Activated naive CD4-positive, alpha-beta T cell treated with anti-CD3 and anti-CD28 coated beads, Interleukin-2, amount 10 ng/mL, durations not matched to agents 7 days and 5 days (primary cell): ENCODE results near the gene ANO7.

Experiments used
- CTCF ChIA-PET: fragments of 350-600 bp; sonication (Branson Sonifier 250); formaldehyde crosslinking; loops from one replicate; lab custom pipeline; 2021; ENCODE audit warnings: antibody characterized with exemption; lab: Charles Lee
- DNase-seq: peaks from one replicate; pipeline ENCODE4 v3.0.0-alpha.2; 2020
- H3K27ac Mint-ChIP-seq: one replicate; pipeline ENCODE4 v1.8.0; 2021; ENCODE audit warnings: mild to moderate bottlenecking, moderate library complexity, mixed read lengths
- H3K27me3 Mint-ChIP-seq: one replicate; pipeline ENCODE4 v1.8.0; 2021; ENCODE audit warnings: mild to moderate bottlenecking, mixed read lengths
- H3K36me3 Mint-ChIP-seq: one replicate; pipeline ENCODE4 v1.8.0; 2021; ENCODE audit warnings: mixed read lengths
- H3K4me1 Mint-ChIP-seq: one replicate; pipeline ENCODE4 v1.8.0; 2021; ENCODE audit warnings: mixed read lengths
- H3K4me3 Mint-ChIP-seq: one replicate; pipeline ENCODE4 v1.8.0; 2021; ENCODE audit warnings: mild to moderate bottlenecking, moderate library complexity, mixed read lengths
- H3K9me3 Mint-ChIP-seq: one replicate; pipeline ENCODE4 v1.8.0; 2021; ENCODE audit warnings: mixed read lengths

Gene ANO7

DNA sequence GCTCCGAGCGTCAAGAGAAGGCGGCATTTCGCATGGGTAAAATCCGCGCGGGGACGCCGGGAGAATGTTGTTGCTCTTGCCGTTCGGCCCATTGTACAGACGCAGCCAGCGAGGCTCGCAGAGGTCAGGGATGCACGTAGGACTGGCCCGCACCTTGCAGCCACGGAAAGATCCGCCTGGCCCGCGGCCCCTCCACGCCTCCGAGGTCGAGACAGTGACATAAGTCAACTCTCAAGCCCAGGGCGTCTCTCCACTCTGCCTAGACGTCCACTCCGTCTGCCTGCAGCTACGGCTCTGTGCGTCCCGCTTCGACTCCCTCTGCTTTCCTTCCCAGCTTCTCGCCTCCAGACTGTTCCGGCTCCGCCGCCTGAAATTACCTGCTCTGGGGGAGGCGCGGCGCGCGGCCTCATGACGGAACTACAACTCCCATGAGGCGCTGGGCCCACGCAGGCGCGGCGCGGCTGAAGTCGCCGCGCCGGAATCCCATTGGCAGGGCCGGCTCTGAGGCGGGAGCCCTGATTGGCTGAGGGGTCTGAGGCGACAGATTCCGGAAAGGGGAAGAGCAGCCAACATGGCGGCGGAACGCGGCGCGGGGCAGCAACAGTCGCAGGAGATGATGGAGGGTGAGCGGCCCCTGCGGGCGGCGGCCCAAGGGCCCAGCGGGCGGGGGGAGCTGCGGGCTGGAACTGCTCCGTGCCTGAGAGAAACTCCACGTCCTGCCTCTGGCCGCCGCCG is 38.4 kb upstream of the ANO7 start, which contains the start of gene PPP1R7:
Gene PPP1R7 (plus strand): TSS at position 543 of the 735 bp plus-strand sequence. CDS start 29 bp downstream, at position 572.
- CTCF ChIA-PET = interaction anchor here (0.9 to 1.4 kb wide), 3 partner anchors 54 to 165 kb away, joined by 3 read pairs; partner anchors contain the start of gene HDLBP

GRCh38 chr2:241150660-241151530 is 37.6 kb upstream of the ANO7 start:
- H3K9me3 Mint-ChIP-seq = no peaks in the 10 kb centered on the region
- H3K27ac Mint-ChIP-seq = peak overlapping the region; percentile 97
- peaks cover 22% of the 10 kb centered on the region for H3K36me3 Mint-ChIP-seq
- CTCF ChIA-PET = interaction anchor here (1.1 to 1.4 kb wide), 3 partner anchors 55 to 169 kb away, joined by 3 read pairs; no protein-coding TSS in a partner anchor
- no peak for DNase-seq
- H3K4me1 Mint-ChIP-seq = peaks cover 45% of the 10 kb centered on the region
- H3K27me3 Mint-ChIP-seq = no peaks in the 10 kb centered on the region
- peak overlapping the region; percentile 98 for H3K4me3 Mint-ChIP-seq

More for the DNA sequence above, 38.4 kb upstream of the ANO7 start, which contains the start of gene PPP1R7:
- H3K36me3 Mint-ChIP-seq = peaks cover 22% of the 10 kb centered on the region
- no peaks in the 10 kb centered on the region for H3K27me3 Mint-ChIP-seq
- peaks cover 45% of the 10 kb centered on the region for H3K4me1 Mint-ChIP-seq
- H3K9me3 Mint-ChIP-seq = no peaks in the 10 kb centered on the region
- peak; percentile 97 for DNase-seq
- H3K27ac Mint-ChIP-seq = peak within 1 kb of the TSS; percentile 97
- peak within 1 kb of the TSS; percentile 98 for H3K4me3 Mint-ChIP-seq

- peaks cover 25% of the 10 kb centered on the region for H3K36me3 Mint-ChIP-seq
- H3K27ac Mint-ChIP-seq = no peak overlapping the region
- no peak for DNase-seq
- no peaks in the 10 kb centered on the region for H3K27me3 Mint-ChIP-seq
- no peaks in the 10 kb centered on the region for H3K9me3 Mint-ChIP-seq
- peak overlapping the region; percentile 98 for H3K4me3 Mint-ChIP-seq
- H3K4me1 Mint-ChIP-seq = peaks cover 45% of the 10 kb centered on the region
- CTCF ChIA-PET = no interaction called here
These were observed 36.4 kb upstream of the ANO7 start for GRCh38 chr2:241151934-241152660.

DNA sequence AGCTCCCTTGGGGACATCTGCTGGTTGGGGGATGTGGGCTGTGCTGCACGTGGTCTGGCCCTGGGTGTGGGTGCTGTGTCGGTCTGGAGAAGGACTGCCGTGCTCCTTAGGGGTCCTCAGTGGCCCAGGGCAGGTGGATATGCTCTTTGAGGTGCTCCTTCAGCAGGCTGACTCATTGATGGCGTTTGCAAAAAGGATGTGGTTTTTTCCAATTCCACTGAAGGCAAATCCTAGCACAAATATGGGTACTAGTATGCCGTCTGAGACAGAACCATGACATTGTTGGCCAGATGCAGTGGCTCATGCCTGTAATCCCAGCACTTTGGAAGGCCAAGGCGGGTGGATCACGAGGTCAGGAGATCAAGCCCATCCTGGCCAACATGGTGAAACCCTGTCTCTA is 34.9 kb upstream of the ANO7 start:
- Mint-ChIP-seq H3K36me3 (peaks cover 31% of the 10 kb centered on the region), H3K4me3 (no peak overlapping the region)

DNA sequence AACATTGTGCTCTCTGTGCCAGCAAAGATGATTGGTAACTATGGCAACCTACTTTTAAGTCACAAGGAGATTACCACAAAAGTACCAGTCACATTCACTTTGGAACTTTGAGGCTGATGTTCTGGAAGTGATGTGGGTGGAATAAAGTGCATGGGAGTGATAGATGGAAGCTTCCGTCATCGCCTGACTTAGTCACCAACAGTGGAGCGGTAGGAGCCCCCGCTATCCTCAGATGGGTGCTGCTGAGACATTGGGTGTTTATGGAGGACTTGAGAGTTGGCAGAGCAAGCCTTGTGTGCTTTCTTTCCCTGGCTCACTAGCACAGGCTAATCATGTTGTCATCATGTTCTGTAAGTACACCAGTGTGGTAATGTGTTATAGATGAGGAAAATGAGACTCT is 33.6 kb upstream of the ANO7 start:
- CTCF ChIA-PET = interaction anchor here (0.5 kb wide), 1 partner anchor 576 kb away, joined by 3 read pairs; no protein-coding TSS in a partner anchor

More for the DNA sequence above, 34.9 kb upstream of the ANO7 start:
- no peak overlapping the region for H3K27ac Mint-ChIP-seq
- no peaks in the 10 kb centered on the region for H3K9me3 Mint-ChIP-seq
- DNase-seq = no peak
- CTCF ChIA-PET = no interaction called here
- peaks cover 34% of the 10 kb centered on the region for H3K4me1 Mint-ChIP-seq
- no peaks in the 10 kb centered on the region for H3K27me3 Mint-ChIP-seq

GRCh38 chr2:241155936-241156335 is 32.5 kb upstream of the ANO7 start:
- Mint-ChIP-seq H3K4me1 (peaks cover 26% of the 10 kb centered on the region), H3K27me3 (no peaks in the 10 kb centered on the region), H3K36me3 (peaks cover 36% of the 10 kb centered on the region), H3K27ac (no peak overlapping the region), H3K9me3 (no peaks in the 10 kb centered on the region), H3K4me3 (no peak overlapping the region)
- CTCF ChIA-PET = interaction anchor here (0.7 kb wide), 1 partner anchor 731 kb away, joined by 3 read pairs; no protein-coding TSS in a partner anchor
- no peak for DNase-seq

More for the DNA sequence above, 33.6 kb upstream of the ANO7 start:
- Mint-ChIP-seq H3K4me3 (no peak overlapping the region), H3K27ac (peak overlapping the region; percentile 39), H3K36me3 (peaks cover 36% of the 10 kb centered on the region), H3K27me3 (no peaks in the 10 kb centered on the region), H3K4me1 (peaks cover 33% of the 10 kb centered on the region), H3K9me3 (no peaks in the 10 kb centered on the region)
- no peak for DNase-seq

- H3K4me3 Mint-ChIP-seq = no peak overlapping the region
- peaks cover 16% of the 10 kb centered on the region for H3K4me1 Mint-ChIP-seq
- DNase-seq = no peak
- CTCF ChIA-PET = interaction anchor here (0.6 kb wide), 1 partner anchor 438 kb away, joined by 3 read pairs; no protein-coding TSS in a partner anchor
- no peaks in the 10 kb centered on the region for H3K27me3 Mint-ChIP-seq
- H3K36me3 Mint-ChIP-seq = peaks cover 36% of the 10 kb centered on the region
- H3K9me3 Mint-ChIP-seq = no peaks in the 10 kb centered on the region
- H3K27ac Mint-ChIP-seq = no peak overlapping the region
These were observed 31.5 kb upstream of the ANO7 start for GRCh38 chr2:241156971-241157441.

DNA sequence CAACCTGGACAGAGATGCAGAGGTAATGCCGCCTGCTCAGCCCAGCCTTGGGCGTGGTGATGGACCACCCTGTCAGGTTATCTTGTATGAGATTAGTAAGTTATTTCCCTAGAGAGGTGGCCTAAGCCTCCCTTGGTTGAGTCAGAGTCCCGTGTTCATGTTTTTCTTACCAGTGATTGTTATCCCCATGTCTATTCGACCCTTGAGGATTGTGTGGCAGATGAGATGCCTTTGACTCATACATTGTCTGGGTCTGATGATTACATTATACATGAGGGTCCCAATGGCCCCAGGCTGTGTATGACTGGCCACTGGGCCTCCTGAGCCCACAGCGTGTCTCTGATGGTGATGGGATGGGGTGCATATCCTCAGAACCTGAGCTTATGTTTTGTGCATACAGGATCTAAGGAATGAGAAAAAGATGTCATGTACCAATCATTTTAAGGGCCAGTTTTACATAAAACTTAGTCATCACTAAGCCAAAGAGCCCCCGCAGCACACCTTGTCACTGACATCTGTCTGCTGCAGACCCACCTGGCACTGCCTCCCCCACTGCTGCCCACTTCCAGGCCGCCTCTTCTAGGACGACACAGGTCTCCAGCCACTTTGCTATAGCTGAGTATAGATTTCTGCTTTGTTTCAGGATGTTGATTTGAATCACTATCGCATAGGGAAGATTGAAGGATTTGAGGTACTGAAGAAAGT is 30.5 kb upstream of the ANO7 start:
- H3K27me3 Mint-ChIP-seq = no peaks in the 10 kb centered on the region
- no peak for DNase-seq
- no peak overlapping the region for H3K4me3 Mint-ChIP-seq
- peaks cover 7% of the 10 kb centered on the region for H3K4me1 Mint-ChIP-seq
- no peaks in the 10 kb centered on the region for H3K9me3 Mint-ChIP-seq
- CTCF ChIA-PET = no interaction called here
- no peak overlapping the region for H3K27ac Mint-ChIP-seq
- H3K36me3 Mint-ChIP-seq = peaks cover 37% of the 10 kb centered on the region

- no peak overlapping the region for H3K27ac Mint-ChIP-seq
- H3K27me3 Mint-ChIP-seq = no peaks in the 10 kb centered on the region
- H3K4me1 Mint-ChIP-seq = peaks cover 2% of the 10 kb centered on the region
- DNase-seq = no peak
- CTCF ChIA-PET = no interaction called here
- H3K9me3 Mint-ChIP-seq = no peaks in the 10 kb centered on the region
- no peak overlapping the region for H3K4me3 Mint-ChIP-seq
- H3K36me3 Mint-ChIP-seq = peaks cover 36% of the 10 kb centered on the region
These were observed 30.0 kb upstream of the ANO7 start for GRCh38 chr2:241158546-241158900.

DNA sequence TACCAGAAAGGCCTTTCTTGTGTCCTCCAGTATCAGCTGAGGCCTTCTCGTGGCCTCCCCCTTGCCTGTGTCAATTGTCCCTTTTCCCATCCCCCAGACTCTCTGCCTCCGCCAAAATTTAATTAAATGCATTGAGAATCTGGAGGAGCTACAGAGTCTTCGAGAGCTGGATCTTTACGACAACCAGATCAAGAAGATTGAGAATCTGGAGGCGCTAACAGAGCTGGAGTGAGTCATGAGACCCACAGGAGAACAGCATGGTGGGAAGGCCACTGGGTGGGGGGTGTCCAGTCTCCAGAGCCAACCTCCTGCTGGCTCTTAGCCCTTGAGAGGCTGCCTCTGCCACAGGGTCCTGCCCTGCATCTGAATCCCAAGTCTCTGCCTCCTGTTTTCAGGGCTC is 29.4 kb upstream of the ANO7 start:
- no peak overlapping the region for H3K27ac Mint-ChIP-seq
- DNase-seq = no peak
- peaks cover 37% of the 10 kb centered on the region for H3K36me3 Mint-ChIP-seq
- no peaks in the 10 kb centered on the region for H3K9me3 Mint-ChIP-seq
- CTCF ChIA-PET = no interaction called here
- no peaks in the 10 kb centered on the region for H3K4me1 Mint-ChIP-seq
- H3K4me3 Mint-ChIP-seq = no peak overlapping the region
- no peaks in the 10 kb centered on the region for H3K27me3 Mint-ChIP-seq

GRCh38 chr2:241160318-241160717 is 28.2 kb upstream of the ANO7 start:
- Mint-ChIP-seq H3K36me3 (peaks cover 33% of the 10 kb centered on the region), H3K4me1 (no peaks in the 10 kb centered on the region), H3K27ac (no peak overlapping the region), H3K9me3 (no peaks in the 10 kb centered on the region), H3K27me3 (no peaks in the 10 kb centered on the region), H3K4me3 (no peak overlapping the region)
- CTCF ChIA-PET = no interaction called here
- no peak for DNase-seq

DNA sequence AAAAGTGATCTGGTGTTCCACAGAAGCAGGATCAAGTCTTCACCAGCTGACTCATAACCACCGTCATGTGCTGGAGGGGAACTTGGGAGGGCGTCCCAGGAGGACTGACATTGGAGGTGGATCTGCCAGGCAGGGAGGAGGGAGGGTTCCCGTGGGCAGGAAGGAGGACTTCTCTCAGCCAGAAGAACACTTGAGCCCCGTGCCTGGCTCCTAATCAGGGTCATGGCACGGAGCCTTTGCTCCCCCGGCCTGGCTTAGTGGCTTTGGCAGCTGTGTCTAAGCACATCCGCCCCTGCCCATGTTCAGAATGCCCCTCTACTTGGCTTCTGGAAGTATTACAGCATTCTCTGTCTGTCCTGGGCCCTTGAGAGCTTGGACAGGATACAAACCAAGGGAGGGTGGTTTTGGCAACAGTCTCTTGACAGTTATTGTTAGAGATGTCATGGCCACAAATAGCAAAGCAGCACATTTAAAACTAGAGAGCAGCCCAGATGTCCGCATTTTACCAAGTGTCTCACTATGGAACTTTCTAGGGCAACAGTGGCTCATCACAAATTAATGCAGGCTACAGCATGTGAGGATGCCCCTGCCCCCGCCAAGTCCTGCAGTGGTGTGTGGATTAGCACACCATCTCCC is 26.7 kb upstream of the ANO7 start:
- H3K4me1 Mint-ChIP-seq = no peaks in the 10 kb centered on the region
- H3K4me3 Mint-ChIP-seq = no peak overlapping the region
- DNase-seq = no peak
- no peaks in the 10 kb centered on the region for H3K27me3 Mint-ChIP-seq
- peaks cover 38% of the 10 kb centered on the region for H3K36me3 Mint-ChIP-seq
- no peaks in the 10 kb centered on the region for H3K9me3 Mint-ChIP-seq
- CTCF ChIA-PET = no interaction called here
- no peak overlapping the region for H3K27ac Mint-ChIP-seq

- H3K36me3 Mint-ChIP-seq = peaks cover 43% of the 10 kb centered on the region
- H3K27ac Mint-ChIP-seq = no peak overlapping the region
- H3K4me1 Mint-ChIP-seq = no peaks in the 10 kb centered on the region
- no peak for DNase-seq
- H3K27me3 Mint-ChIP-seq = no peaks in the 10 kb centered on the region
- no peaks in the 10 kb centered on the region for H3K9me3 Mint-ChIP-seq
- CTCF ChIA-PET = no interaction called here
- no peak overlapping the region for H3K4me3 Mint-ChIP-seq
These were observed 24.8 kb upstream of the ANO7 start for GRCh38 chr2:241163601-241164118.
